Measurements from ENCODE around the gene DMD.

DNA sequence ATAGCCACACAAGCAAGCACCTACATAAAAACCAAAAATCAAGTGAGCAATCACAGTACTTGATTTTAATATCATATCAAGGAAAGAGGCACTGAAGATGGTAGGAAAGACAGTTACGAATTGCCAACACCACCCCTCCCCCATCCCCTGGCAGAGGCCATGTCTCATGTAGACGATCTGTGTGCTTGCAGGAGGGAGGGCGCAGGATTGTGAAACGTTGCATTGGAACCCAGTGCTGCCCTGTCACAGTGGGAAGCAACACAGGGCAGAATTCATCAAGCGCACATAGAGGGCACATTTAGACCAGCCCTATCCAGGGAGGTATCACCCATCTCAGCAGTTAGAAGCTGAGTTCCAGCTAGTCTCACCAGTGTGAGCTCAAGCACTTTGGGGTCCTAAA, 359.8 kb downstream of the DMD start:
- TF ChIP-seq, protein P1, sequence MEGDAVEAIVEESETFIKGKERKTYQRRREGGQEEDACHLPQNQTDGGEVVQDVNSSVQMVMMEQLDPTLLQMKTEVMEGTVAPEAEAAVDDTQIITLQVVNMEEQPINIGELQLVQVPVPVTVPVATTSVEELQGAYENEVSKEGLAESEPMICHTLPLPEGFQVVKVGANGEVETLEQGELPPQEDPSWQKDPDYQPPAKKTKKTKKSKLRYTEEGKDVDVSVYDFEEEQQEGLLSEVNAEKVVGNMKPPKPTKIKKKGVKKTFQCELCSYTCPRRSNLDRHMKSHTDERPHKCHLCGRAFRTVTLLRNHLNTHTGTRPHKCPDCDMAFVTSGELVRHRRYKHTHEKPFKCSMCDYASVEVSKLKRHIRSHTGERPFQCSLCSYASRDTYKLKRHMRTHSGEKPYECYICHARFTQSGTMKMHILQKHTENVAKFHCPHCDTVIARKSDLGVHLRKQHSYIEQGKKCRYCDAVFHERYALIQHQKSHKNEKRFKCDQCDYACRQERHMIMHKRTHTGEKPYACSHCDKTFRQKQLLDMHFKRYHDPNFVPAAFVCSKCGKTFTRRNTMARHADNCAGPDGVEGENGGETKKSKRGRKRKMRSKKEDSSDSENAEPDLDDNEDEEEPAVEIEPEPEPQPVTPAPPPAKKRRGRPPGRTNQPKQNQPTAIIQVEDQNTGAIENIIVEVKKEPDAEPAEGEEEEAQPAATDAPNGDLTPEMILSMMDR (conservative IDR thresholded peaks at IDR 0.05; ENCODE audit: low read length) = no peak
- no peak for TF ChIP-seq EZH2phosphoT487 (IDR thresholded peaks at IDR 0.05; ENCODE audit: borderline replicate concordance)
